HEK293 (cell line): ENCODE data around the gene FRMD4B.

Source experiments
- CTCF ChIA-PET: fragments of 350-600 bp; formaldehyde crosslinking; extraction: SDS; loops from one replicate; lab custom pipeline; 2021; ENCODE audit warnings: antibody characterized with exemption; lab: Yijun Ruan, JAX
- POLR2A ChIA-PET: fragments of 300-600 bp; formaldehyde crosslinking; extraction: SDS; loops from one replicate; lab custom pipeline; 2020; ENCODE audit warnings: antibody characterized with exemption, inconsistent platforms; lab: Yijun Ruan, JAX
- H3K27ac ChIP-seq: fragments of 200-500 bp; sonication (Bioruptor generic); 2 replicates; pipeline ENCODE4 v1.5.1; 2014; ENCODE audit warnings: low read depth, low read length, control low read depth, inconsistent platforms; ENCODE audit errors: extremely low read depth
- H3K36me3 ChIP-seq, 2 experiments: fragments of 200-500 bp in 1 of 2; sonication (Bioruptor generic) in 1 of 2; 1 replicate in 1 of 2; 2 replicates in 1 of 2; pipeline ENCODE4 v1.5.1; 2014 to 2017; ENCODE audit warnings: inconsistent platforms in 2 of 2, low read length in 2 of 2; ENCODE audit not compliant: control insufficient read depth in 2 of 2, insufficient read depth in 1 of 2
- H3K4me1 ChIP-seq: fragments of 200-500 bp; sonication (Bioruptor generic); 2 replicates; pipeline ENCODE4 v1.5.1; 2014; ENCODE audit warnings: mild to moderate bottlenecking, low read length, inconsistent platforms; ENCODE audit not compliant: control insufficient read depth, insufficient read depth
- H3K4me3 ChIP-seq: 2 replicates; pipeline ENCODE4 v1.5.1; 2011; ENCODE audit warnings: low read depth, mild to moderate bottlenecking, control low read depth, low read length, moderate library complexity
- H3K9me3 ChIP-seq: fragments of 200-500 bp; sonication (Bioruptor generic); 2 replicates; pipeline ENCODE4 v1.5.1; 2014; ENCODE audit warnings: low read depth, low read length, inconsistent platforms; ENCODE audit not compliant: control insufficient read depth, insufficient read depth
- GLIS1 ChIP-seq: fragments of 450-650 bp; formaldehyde crosslinking; IDR thresholded peaks from 2 replicates; pipeline ENCODE4 v1.5.1; 2016; ENCODE audit warnings: missing biosample characterization, missing genetic modification characterization
- KLF16 ChIP-seq: fragments of 450-650 bp; formaldehyde crosslinking; IDR thresholded peaks from 2 replicates; pipeline ENCODE4 v1.5.1; 2017; ENCODE audit warnings: missing biosample characterization, missing genetic modification characterization
- PBX3 ChIP-seq: sonication (generic); formaldehyde crosslinking; IDR thresholded peaks from 2 replicates; pipeline ENCODE4 v1.8.1; 2022; ENCODE audit warnings: mild to moderate bottlenecking, moderate library complexity, missing genetic modification reagents
- PRDM10 ChIP-seq: fragments of 450-650 bp; formaldehyde crosslinking; IDR thresholded peaks from 2 replicates; pipeline ENCODE4 v1.5.1; 2016; ENCODE audit warnings: missing biosample characterization, missing genetic modification characterization
- ZBTB20 ChIP-seq: fragments of 450-650 bp; formaldehyde crosslinking; IDR thresholded peaks from 2 replicates; pipeline ENCODE4 v1.5.1; 2016; ENCODE audit warnings: missing biosample characterization, missing genetic modification characterization
- ZBTB21 ChIP-seq: fragments of 450-650 bp; formaldehyde crosslinking; IDR thresholded peaks from 2 replicates; pipeline ENCODE4 v1.5.1; 2017; ENCODE audit warnings: missing biosample characterization, missing genetic modification characterization
- ZBTB44 ChIP-seq: fragments of 450-650 bp; IDR thresholded peaks from 2 replicates; pipeline ENCODE4 v1.5.1; 2018; ENCODE audit warnings: missing biosample characterization, mild to moderate bottlenecking, missing genetic modification characterization
- ZBTB48 ChIP-seq: fragments of 450-650 bp; formaldehyde crosslinking; IDR thresholded peaks from 2 replicates; pipeline ENCODE4 v1.5.1; 2016; ENCODE audit warnings: missing biosample characterization, missing genetic modification characterization
- ZNF148 ChIP-seq: fragments of 450-650 bp; formaldehyde crosslinking; IDR thresholded peaks from 2 replicates; pipeline ENCODE4 v1.5.0; 2017; ENCODE audit warnings: missing biosample characterization, missing genetic modification characterization, borderline replicate concordance
- ZNF211 ChIP-seq: fragments of 450-650 bp; formaldehyde crosslinking; IDR thresholded peaks from 2 replicates; pipeline ENCODE4 v1.5.1; 2016; ENCODE audit warnings: low read depth, missing biosample characterization, missing genetic modification characterization
- ZNF214 ChIP-seq: fragments of 450-650 bp; formaldehyde crosslinking; IDR thresholded peaks from 2 replicates; pipeline ENCODE4 v1.5.1; 2017; ENCODE audit warnings: missing biosample characterization, mild to moderate bottlenecking, missing genetic modification characterization, borderline replicate concordance
- ZNF324 ChIP-seq: fragments of 450-650 bp; formaldehyde crosslinking; IDR thresholded peaks from 2 replicates; pipeline ENCODE4 v1.5.1; 2016; ENCODE audit warnings: missing biosample characterization, missing genetic modification characterization
- ZNF37A ChIP-seq: fragments of 450-650 bp; IDR thresholded peaks from 2 replicates; pipeline ENCODE4 v1.5.1; 2018; ENCODE audit warnings: missing biosample characterization, missing genetic modification characterization
- ZNF416 ChIP-seq: fragments of 450-650 bp; formaldehyde crosslinking; IDR thresholded peaks from 2 replicates; pipeline ENCODE4 v1.5.1; 2016; ENCODE audit warnings: missing biosample characterization, missing genetic modification characterization
- ZNF513 ChIP-seq: fragments of 450-650 bp; IDR thresholded peaks from 2 replicates; pipeline ENCODE4 v1.5.1; 2018; ENCODE audit warnings: missing biosample characterization, missing genetic modification characterization
- ZNF626 ChIP-seq: fragments of 450-650 bp; sonication (Bioruptor Pico); formaldehyde crosslinking; IDR thresholded peaks from 2 replicates; pipeline ENCODE4 v1.5.1; 2018; ENCODE audit warnings: missing biosample characterization, missing genetic modification characterization, inconsistent platforms
- ZNF768 ChIP-seq: fragments of 450-650 bp; formaldehyde crosslinking; IDR thresholded peaks from 2 replicates; pipeline ENCODE4 v1.5.1; 2018; ENCODE audit warnings: missing biosample characterization, mild to moderate bottlenecking, missing genetic modification characterization
- TF ChIP-seq, protein P1 (sequence below): fragments of 450-650 bp; formaldehyde crosslinking; IDR thresholded peaks from 2 replicates; pipeline ENCODE4 v1.5.1; 2016; ENCODE audit warnings: missing biosample characterization, missing genetic modification characterization

The FRMD4B gene

GRCh38 chr3:69423463-69424155 lies 37.7 kb upstream of the FRMD4B start (continued):
- TF ChIP-seq ZNF148 (tag by site-specific recombination), result no peak
- TF ChIP-seq ZBTB20 (tag by site-specific recombination), result no peak
- no peak for TF ChIP-seq ZBTB48 (tag by site-specific recombination)
- no peak for TF ChIP-seq PBX3 (CRISPR knock-in tag)
- TF ChIP-seq ZNF211 (tag by site-specific recombination), result no peak
- no peak for TF ChIP-seq ZNF37A (tag by site-specific recombination)
- no peak for TF ChIP-seq ZNF214 (tag by site-specific recombination)
- no peak for TF ChIP-seq ZNF416
- TF ChIP-seq ZBTB44 (tag by site-specific recombination), result no peak
- TF ChIP-seq ZNF324 (tag by site-specific recombination), result no peak
- no peak for TF ChIP-seq ZNF513 (tag by site-specific recombination)
- TF ChIP-seq, protein P1, sequence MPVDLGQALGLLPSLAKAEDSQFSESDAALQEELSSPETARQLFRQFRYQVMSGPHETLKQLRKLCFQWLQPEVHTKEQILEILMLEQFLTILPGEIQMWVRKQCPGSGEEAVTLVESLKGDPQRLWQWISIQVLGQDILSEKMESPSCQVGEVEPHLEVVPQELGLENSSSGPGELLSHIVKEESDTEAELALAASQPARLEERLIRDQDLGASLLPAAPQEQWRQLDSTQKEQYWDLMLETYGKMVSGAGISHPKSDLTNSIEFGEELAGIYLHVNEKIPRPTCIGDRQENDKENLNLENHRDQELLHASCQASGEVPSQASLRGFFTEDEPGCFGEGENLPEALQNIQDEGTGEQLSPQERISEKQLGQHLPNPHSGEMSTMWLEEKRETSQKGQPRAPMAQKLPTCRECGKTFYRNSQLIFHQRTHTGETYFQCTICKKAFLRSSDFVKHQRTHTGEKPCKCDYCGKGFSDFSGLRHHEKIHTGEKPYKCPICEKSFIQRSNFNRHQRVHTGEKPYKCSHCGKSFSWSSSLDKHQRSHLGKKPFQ, result no peak
- no peak for TF ChIP-seq GLIS1 (tag by site-specific recombination)
- TF ChIP-seq ZNF768 (tag by site-specific recombination), result no peak
- TF ChIP-seq, all 188 proteins: peak for 0

- Histone ChIP-seq H3K27ac (no peak overlapping the region), H3K36me3 (no peaks in the 10 kb centered on the region), H3K4me3 (no peak overlapping the region), H3K9me3 (no peaks in the 10 kb centered on the region), H3K4me1 (no peaks in the 10 kb centered on the region)
- POLR2A ChIA-PET, result no interaction called here
- CTCF ChIA-PET, result interaction anchor here (0.6 to 3.8 kb wide), 6 partner anchors 13 to 302 kb away, joined by 3 to 32 read pairs (median 8); no protein-coding TSS in a partner anchor
- TF ChIP-seq PBX3 (CRISPR knock-in tag) (no peak), ZNF626 (tag by site-specific recombination) (no peak), KLF16 (tag by site-specific recombination) (no peak), PRDM10 (no peak), ZBTB21 (no peak), ZNF513 (tag by site-specific recombination) (no peak)
- TF ChIP-seq, protein P1, result no peak
These were observed 36.9 kb upstream of the FRMD4B start for GRCh38 chr3:69422751-69423150.
